ENCODE data around the gene ENOSF1.

DNA sequence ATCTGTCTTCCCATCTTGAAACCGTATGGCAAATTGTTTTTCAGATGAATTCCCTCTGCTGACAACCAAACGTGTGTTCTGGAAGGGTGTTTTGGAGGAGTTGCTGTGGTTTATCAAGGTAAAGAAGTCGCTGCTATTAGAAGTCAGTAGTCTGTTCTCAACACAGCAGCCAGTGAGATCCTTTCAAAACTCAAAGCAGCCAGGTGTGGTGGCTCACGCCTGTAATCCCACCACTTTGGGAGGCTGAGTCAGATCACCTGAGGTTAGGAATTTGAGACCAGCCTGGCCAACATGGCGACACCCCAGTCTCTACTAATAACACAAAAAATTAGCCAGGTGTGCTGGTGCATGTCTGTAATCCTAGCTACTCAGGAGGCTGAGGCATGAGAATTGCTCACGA is 52.8 kb downstream of the ENOSF1 start:
- TF ChIP-seq POLR2AphosphoS5 (IDR thresholded peaks at IDR 0.05; ENCODE audit: low read depth, low read length) (no peak), POLR2A (IDR thresholded peaks at IDR 0.05; ENCODE audit: low read depth, low read length) (no peak)

Data from GM12892 (cell line).